HepG2 (cell line): ENCODE measurements around the gene DDR1.

Experiments
- ARNT2 ChIP-seq: sonication (generic); formaldehyde crosslinking; IDR thresholded peaks from 2 replicates; pipeline ENCODE4 v1.8.0; 2022; ENCODE audit warnings: mild to moderate bottlenecking, low read depth, missing genetic modification reagents, moderate library complexity
- GMEB1 ChIP-seq: sonication (generic); formaldehyde crosslinking; IDR thresholded peaks from 2 replicates; pipeline ENCODE4 v1.5.1; 2020; ENCODE audit warnings: missing genetic modification reagents, mild to moderate bottlenecking, borderline replicate concordance
- HDAC2 ChIP-seq: sonication (generic); formaldehyde crosslinking; IDR thresholded peaks from 2 replicates; pipeline ENCODE4 v1.4.0; 2020; ENCODE audit warnings: missing genetic modification reagents
- SMC3 ChIP-seq: IDR thresholded peaks from 2 replicates; pipeline ENCODE4 v1.6.1; 2011; ENCODE audit warnings: low read length, improper control_type of control experiment
- TFDP2 ChIP-seq: sonication (generic); formaldehyde crosslinking; IDR thresholded peaks from 2 replicates; pipeline ENCODE4 v1.4.0; 2020; ENCODE audit warnings: missing genetic modification reagents
- ZZZ3 ChIP-seq: sonication (generic); formaldehyde crosslinking; IDR thresholded peaks from 2 replicates; pipeline ENCODE4 v1.4.0; 2020; ENCODE audit warnings: missing genetic modification reagents, mild to moderate bottlenecking, borderline replicate concordance

- TF ChIP-seq TFDP2 (CRISPR knock-in tag) (no peak), HDAC2 (CRISPR knock-in tag) (no peak), SMC3 (no peak), ARNT2 (no peak), GMEB1 (CRISPR knock-in tag) (no peak), ZZZ3 (no peak)
Measured at GRCh38 chr6:30841644-30842504, 42.4 kb upstream of the DDR1 start.
